GM12873 (cell line): ENCODE measurements around the gene GPR27.

Experiments used
- CTCF ChIP-seq: IDR thresholded peaks from 2 replicates; pipeline ENCODE4 v1.5.1; 2012; ENCODE audit warnings: low read depth, mild to moderate bottlenecking, moderate library complexity, low read length, control low read depth; ENCODE audit not compliant: insufficient read depth; ENCODE audit errors: missing control alignments

GPR27 gene

GRCh38 chr3:71759401-71759800 is 5.7 kb downstream of the GPR27 start:
- no peak for TF ChIP-seq CTCF

- no peak for TF ChIP-seq CTCF
Measured at GRCh38 chr3:71760140-71760539, 6.5 kb downstream of the GPR27 start.

GRCh38 chr3:71763426-71763825 is 9.8 kb downstream of the GPR27 start:
- no peak for TF ChIP-seq CTCF

- no peak for TF ChIP-seq CTCF
Measured at GRCh38 chr3:71771126-71771525, 17.5 kb downstream of the GPR27 start.

GRCh38 chr3:71771884-71772283 is 18.2 kb downstream of the GPR27 start:
- TF ChIP-seq CTCF: no peak

GRCh38 chr3:71776538-71776937 is 22.9 kb downstream of the GPR27 start:
- TF ChIP-seq CTCF: no peak

- no peak for TF ChIP-seq CTCF
Measured at GRCh38 chr3:71778353-71778752, 24.7 kb downstream of the GPR27 start.

- no peak for TF ChIP-seq CTCF
Measured at GRCh38 chr3:71779674-71780377, 26.2 kb downstream of the GPR27 start.
